BJ (cell line): Measurements from ENCODE around the gene EGFR. TPM values are rescaled to one million over a fixed set of nuclear protein-coding genes. Genes with fewer than 3 reads are reported as not detected.

Experiments
- CTCF ChIA-PET: fragments of 350-600 bp; formaldehyde crosslinking; extraction: SDS; loops from one replicate; lab custom pipeline; 2021; ENCODE audit warnings: antibody characterized with exemption, inconsistent platforms; lab: Yijun Ruan, JAX
- POLR2A ChIA-PET: fragments of 300-600 bp; sonication (Branson Sonifier 250); formaldehyde crosslinking; extraction: SDS; loops from one replicate; lab custom pipeline; 2021; ENCODE audit warnings: antibody characterized with exemption; lab: Charles Lee
- DNase-seq: peaks from one replicate; pipeline ENCODE4 v3.0.0-alpha.2; 2011; ENCODE audit warnings: low read depth
- H3K27me3 ChIP-seq: 2 replicates; pipeline ENCODE4 v1.6.0; 2011; ENCODE audit warnings: low read length; ENCODE audit not compliant: control insufficient read depth, insufficient read depth
- H3K36me3 ChIP-seq: 2 replicates; pipeline ENCODE4 v1.5.1; 2011; ENCODE audit warnings: low read length; ENCODE audit not compliant: control insufficient read depth, insufficient read depth
- H3K4me3 ChIP-seq: 2 replicates; pipeline ENCODE4 v1.5.1; 2011; ENCODE audit warnings: low read depth, mild to moderate bottlenecking, control low read depth, low read length
- CTCF ChIP-seq: IDR thresholded peaks from 2 replicates; pipeline ENCODE4 v1.5.1; 2011; ENCODE audit warnings: low read depth, mild to moderate bottlenecking, control low read depth, inconsistent platforms, low read length, moderate library complexity; ENCODE audit not compliant: insufficient read depth
- polyA plus RNA-seq: library from polyadenylated mRNA; depleted of rRNA; stranded (reverse); fragments of >200 nt; gene quantifications from 2 replicates; pipeline ENCODE4 v1.2.3, GENCODE V29; 2011

EGFR gene
- polyA plus RNA-seq, 1 experiment, result 34.0 TPM

GRCh38 chr7:55155351-55156117 lies 136.7 kb downstream of the EGFR start:
- Histone ChIP-seq H3K27me3 (no peaks in the 10 kb centered on the region), H3K4me3 (no peak overlapping the region), H3K36me3 (peaks cover 36% of the 10 kb centered on the region)
- no peak for TF ChIP-seq CTCF
- POLR2A ChIA-PET, result no interaction called here
- CTCF ChIA-PET, result interaction anchor here (1.3 kb wide), 1 partner anchor 10 kb away, joined by 3 read pairs; no protein-coding TSS in a partner anchor
- DNase-seq, result no peak

- TF ChIP-seq CTCF, result no peak
- POLR2A ChIA-PET, result no interaction called here
- DNase-seq, result no peak
- no peak overlapping the region for H3K4me3 ChIP-seq
- H3K36me3 ChIP-seq, result peaks cover 38% of the 10 kb centered on the region
- CTCF ChIA-PET, result interaction anchor here (0.6 to 2.3 kb wide), 6 partner anchors 8 to 940 kb away, joined by 3 to 7 read pairs (median 3); no protein-coding TSS in a partner anchor
- no peaks in the 10 kb centered on the region for H3K27me3 ChIP-seq
Measured at GRCh38 chr7:55156919-55157763, 138.3 kb downstream of the EGFR start.

- no peak for TF ChIP-seq CTCF
- peaks cover 39% of the 10 kb centered on the region for H3K36me3 ChIP-seq
- ChIA-PET POLR2A (no interaction called here), CTCF (interaction anchor here (0.6 to 2.3 kb wide), 5 partner anchors 12 to 939 kb away, joined by 3 to 7 read pairs (median 3); no protein-coding TSS in a partner anchor)
- H3K27me3 ChIP-seq, result no peaks in the 10 kb centered on the region
- DNase-seq, result no peak
- H3K4me3 ChIP-seq, result no peak overlapping the region
Measured at GRCh38 chr7:55157764-55158105, 138.9 kb downstream of the EGFR start.

- POLR2A ChIA-PET, result no interaction called here
- Histone ChIP-seq H3K36me3 (peaks cover 38% of the 10 kb centered on the region), H3K4me3 (no peak overlapping the region), H3K27me3 (no peaks in the 10 kb centered on the region)
- no peak for TF ChIP-seq CTCF
- CTCF ChIA-PET, result interaction anchor here (0.9 to 2.3 kb wide), 5 partner anchors 13 to 385 kb away, joined by 3 to 7 read pairs (median 3); no protein-coding TSS in a partner anchor
- DNase-seq, result peak; percentile 47
Measured at GRCh38 chr7:55158541-55159382, 139.9 kb downstream of the EGFR start.
